IgD-negative memory B cell (primary cell): ENCODE data around the gene MKRN2OS. TPM values are rescaled to one million over a fixed set of nuclear protein-coding genes. Genes with fewer than 3 reads are reported as not detected.

Experiments
- H3K27ac Mint-ChIP-seq, 3 donors: one replicate each; pipeline ENCODE4 v1.8.0; 2020 to 2022; ENCODE audit warnings: mild to moderate bottlenecking in 3 of 3, mixed read lengths in 3 of 3, moderate library complexity in 1 of 3
- H3K27me3 Mint-ChIP-seq: one replicate; pipeline ENCODE4 v1.8.0; 2021; ENCODE audit warnings: mixed read lengths
- H3K36me3 Mint-ChIP-seq: one replicate; pipeline ENCODE4 v1.8.0; 2020; ENCODE audit warnings: mild to moderate bottlenecking, mixed read lengths
- H3K4me1 Mint-ChIP-seq, 3 donors: one replicate each; pipeline ENCODE4 v1.8.0; 2020 to 2022; ENCODE audit warnings: mixed read lengths in 3 of 3, mild to moderate bottlenecking in 1 of 3
- H3K4me3 Mint-ChIP-seq, 4 donors: one replicate each; pipeline ENCODE4 v1.8.0; 2020 to 2022; ENCODE audit warnings: mild to moderate bottlenecking in 4 of 4, mixed read lengths in 4 of 4, moderate library complexity in 3 of 4
- H3K9me3 Mint-ChIP-seq, 3 donors: one replicate each; pipeline ENCODE4 v1.8.0; 2020 to 2021; ENCODE audit warnings: mixed read lengths in 3 of 3, mild to moderate bottlenecking in 1 of 3
- polyA plus RNA-seq: library from polyadenylated mRNA; unstranded; fragments of 300-500 nt; fragmentation: Illumina TruSeq; gene quantifications from one replicate; pipeline ENCODE4 v1.2.3, GENCODE V29; 2021

MKRN2OS gene
- polyA plus RNA-seq, 1 donor from 2014 or later: not detected

- Mint-ChIP-seq H3K36me3 (peaks cover 20% of the 10 kb centered on the region), H3K27ac (no peak overlapping the region), H3K9me3 (peaks cover 2 to 5% (median 3%) of the 10 kb centered on the region in 3 donors), H3K4me3 (no peak overlapping the region), H3K27me3 (no peaks in the 10 kb centered on the region), H3K4me1 (peaks cover 0 to 4% (median 3%) of the 10 kb centered on the region in 3 donors)
These were observed 33.4 kb upstream of the MKRN2OS start for GRCh38 chr3:12578742-12579141.

DNA sequence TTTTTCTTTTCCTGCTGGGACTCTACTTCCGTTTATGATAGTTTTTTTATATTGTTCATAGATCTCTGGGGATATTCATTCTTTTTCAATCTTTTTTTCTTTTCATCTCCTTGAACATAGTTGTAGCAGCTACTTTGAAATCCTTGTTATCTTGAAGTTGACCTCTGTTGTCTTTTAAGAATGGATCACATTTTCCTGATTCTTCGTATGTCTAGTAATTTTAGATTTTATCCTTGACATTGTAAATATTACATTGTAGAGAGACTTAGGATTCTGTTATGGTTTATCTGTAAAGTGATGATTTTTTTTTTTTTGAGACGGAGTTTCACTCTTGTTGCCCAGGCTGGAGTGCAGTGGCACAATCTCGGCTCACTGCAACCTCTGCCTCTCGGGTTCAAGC, 32.1 kb upstream of the MKRN2OS start:
- H3K9me3 Mint-ChIP-seq: peaks cover 2 to 5% (median 3%) of the 10 kb centered on the region in 3 donors
- no peak overlapping the region for H3K4me3 Mint-ChIP-seq
- H3K36me3 Mint-ChIP-seq: peaks cover 23% of the 10 kb centered on the region
- H3K27me3 Mint-ChIP-seq: no peaks in the 10 kb centered on the region
- peaks cover 0 to 3% (median under 1%) of the 10 kb centered on the region in 3 donors for H3K4me1 Mint-ChIP-seq
- peak overlapping the region in 1 of 3 donors; percentile 23 for H3K27ac Mint-ChIP-seq

GRCh38 chr3:12574661-12575060, 29.4 kb upstream of the MKRN2OS start:
- Mint-ChIP-seq H3K9me3 (peaks cover 2 to 5% (median 3%) of the 10 kb centered on the region in 3 donors), H3K4me1 (peaks cover 0 to 3% (median 0%) of the 10 kb centered on the region in 3 donors), H3K36me3 (peaks cover 24% of the 10 kb centered on the region), H3K27ac (no peak overlapping the region), H3K4me3 (no peak overlapping the region), H3K27me3 (no peaks in the 10 kb centered on the region)

GRCh38 chr3:12574131-12574530, 28.8 kb upstream of the MKRN2OS start:
- Mint-ChIP-seq H3K27ac (no peak overlapping the region), H3K4me3 (no peak overlapping the region), H3K9me3 (peaks cover 2 to 5% (median 3%) of the 10 kb centered on the region in 3 donors), H3K4me1 (no peaks in the 10 kb centered on the region), H3K27me3 (no peaks in the 10 kb centered on the region), H3K36me3 (peaks cover 25% of the 10 kb centered on the region)

DNA sequence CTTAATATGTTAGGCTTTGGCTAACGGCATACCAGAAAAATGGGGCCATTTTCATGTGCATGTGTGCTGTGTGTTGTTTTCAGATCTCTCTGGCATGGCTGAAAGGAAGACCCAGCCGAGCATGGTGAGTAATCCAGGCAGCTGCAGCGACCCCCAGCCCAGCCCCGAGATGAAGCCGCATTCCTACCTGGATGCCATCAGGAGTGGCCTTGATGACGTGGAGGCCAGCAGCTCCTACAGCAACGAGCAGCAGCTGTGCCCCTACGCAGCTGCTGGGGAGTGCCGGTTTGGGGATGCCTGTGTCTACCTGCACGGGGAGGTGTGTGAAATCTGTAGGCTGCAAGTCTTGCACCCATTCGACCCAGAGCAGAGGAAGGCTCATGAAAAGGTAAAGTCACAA, 26.7 kb upstream of the MKRN2OS start:
- peaks cover 4 to 7% (median 5%) of the 10 kb centered on the region in 3 donors for H3K4me1 Mint-ChIP-seq
- no peak overlapping the region for H3K27ac Mint-ChIP-seq
- peaks cover 0 to 2% (median 2%) of the 10 kb centered on the region in 3 donors for H3K9me3 Mint-ChIP-seq
- peaks cover 16% of the 10 kb centered on the region for H3K36me3 Mint-ChIP-seq
- H3K27me3 Mint-ChIP-seq: no peaks in the 10 kb centered on the region
- no peak overlapping the region for H3K4me3 Mint-ChIP-seq

- Mint-ChIP-seq H3K27me3 (no peaks in the 10 kb centered on the region), H3K9me3 (peaks cover 1 to 12% (median 4%) of the 10 kb centered on the region in 3 donors), H3K27ac (no peak overlapping the region), H3K4me1 (peaks cover 8 to 23% (median 10%) of the 10 kb centered on the region in 3 donors), H3K4me3 (no peak overlapping the region), H3K36me3 (peaks cover 13% of the 10 kb centered on the region)
These were observed 24.5 kb upstream of the MKRN2OS start for GRCh38 chr3:12569836-12570235.

DNA sequence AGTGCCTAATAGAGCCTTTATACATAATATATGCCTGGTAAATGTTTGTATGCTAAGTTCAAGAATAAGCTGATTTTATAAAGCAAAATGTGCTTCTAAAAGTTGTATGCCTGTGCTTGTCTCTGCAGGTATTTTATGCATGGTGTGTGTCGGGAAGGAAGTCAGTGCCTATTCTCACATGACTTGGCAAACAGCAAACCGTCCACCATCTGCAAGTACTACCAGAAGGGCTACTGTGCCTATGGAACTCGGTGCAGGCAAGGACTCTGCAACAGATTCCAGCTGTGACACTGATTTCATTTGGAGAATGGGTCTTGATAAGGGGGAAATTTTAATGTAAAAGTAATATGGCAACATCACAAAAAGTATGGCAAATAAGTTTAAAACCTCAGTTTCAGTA, 23.4 kb upstream of the MKRN2OS start:
- Mint-ChIP-seq H3K4me1 (peaks cover 11 to 27% (median 13%) of the 10 kb centered on the region in 3 donors), H3K36me3 (peaks cover 14% of the 10 kb centered on the region), H3K27me3 (no peaks in the 10 kb centered on the region), H3K9me3 (peaks cover 4 to 13% (median 4%) of the 10 kb centered on the region in 3 donors), H3K27ac (no peak overlapping the region), H3K4me3 (no peak overlapping the region)

GRCh38 chr3:12566976-12567375, 21.7 kb upstream of the MKRN2OS start:
- peaks cover 4 to 13% (median 4%) of the 10 kb centered on the region in 3 donors for H3K9me3 Mint-ChIP-seq
- H3K27me3 Mint-ChIP-seq: no peaks in the 10 kb centered on the region
- peaks cover 12% of the 10 kb centered on the region for H3K36me3 Mint-ChIP-seq
- H3K4me1 Mint-ChIP-seq: peaks cover 14 to 28% (median 18%) of the 10 kb centered on the region in 3 donors
- H3K27ac Mint-ChIP-seq: peak overlapping the region in 2 of 3 donors; percentile 39 to 43
- H3K4me3 Mint-ChIP-seq: no peak overlapping the region

DNA sequence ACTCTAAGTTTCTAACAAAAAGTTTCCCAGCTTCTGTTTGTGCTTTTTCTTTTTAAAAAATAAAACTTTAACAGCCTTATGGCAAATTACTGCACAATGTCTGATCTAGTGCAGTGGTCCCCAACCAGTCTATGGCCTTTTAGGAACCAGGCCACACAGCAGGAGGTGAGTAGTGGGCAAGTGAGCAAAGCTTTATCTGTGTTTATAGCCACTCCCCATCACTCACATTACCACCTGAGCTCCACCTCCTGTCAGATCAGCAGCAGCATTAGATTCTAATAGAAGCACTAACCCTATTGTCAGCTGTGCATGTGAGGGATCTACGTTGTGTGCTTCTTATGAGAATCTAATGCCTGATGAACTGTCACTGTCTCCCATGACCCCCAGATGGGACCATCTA, 17.2 kb upstream of the MKRN2OS start:
- H3K27me3 Mint-ChIP-seq: peaks cover 1% of the 10 kb centered on the region
- peaks cover 9% of the 10 kb centered on the region for H3K36me3 Mint-ChIP-seq
- peak overlapping the region in 1 of 4 donors; percentile 61 for H3K4me3 Mint-ChIP-seq
- H3K27ac Mint-ChIP-seq: peak overlapping the region in 1 of 3 donors; percentile 47
- H3K4me1 Mint-ChIP-seq: peaks cover 40 to 51% (median 48%) of the 10 kb centered on the region in 3 donors
- H3K9me3 Mint-ChIP-seq: peaks cover 4 to 10% (median 4%) of the 10 kb centered on the region in 3 donors

GRCh38 chr3:12561397-12561796, 16.1 kb upstream of the MKRN2OS start:
- Mint-ChIP-seq H3K27me3 (peaks cover 1% of the 10 kb centered on the region), H3K27ac (peak overlapping the region in 1 of 3 donors; percentile 21), H3K36me3 (peaks cover 9% of the 10 kb centered on the region), H3K9me3 (peaks cover 4 to 6% (median 4%) of the 10 kb centered on the region in 3 donors), H3K4me1 (peaks cover 40 to 53% (median 46%) of the 10 kb centered on the region in 3 donors), H3K4me3 (peak overlapping the region in 1 of 4 donors; percentile 1)

- Mint-ChIP-seq H3K27ac (peak overlapping the region in 2 of 3 donors; percentile 28 to 89), H3K4me1 (peaks cover 38 to 59% (median 50%) of the 10 kb centered on the region in 3 donors), H3K36me3 (peaks cover 6% of the 10 kb centered on the region), H3K4me3 (peak overlapping the region in 2 of 4 donors; percentile 7 to 9), H3K27me3 (peaks cover 1% of the 10 kb centered on the region), H3K9me3 (peaks cover 0 to 4% (median 4%) of the 10 kb centered on the region in 3 donors)
These were observed 15.3 kb upstream of the MKRN2OS start for GRCh38 chr3:12560505-12561190.

DNA sequence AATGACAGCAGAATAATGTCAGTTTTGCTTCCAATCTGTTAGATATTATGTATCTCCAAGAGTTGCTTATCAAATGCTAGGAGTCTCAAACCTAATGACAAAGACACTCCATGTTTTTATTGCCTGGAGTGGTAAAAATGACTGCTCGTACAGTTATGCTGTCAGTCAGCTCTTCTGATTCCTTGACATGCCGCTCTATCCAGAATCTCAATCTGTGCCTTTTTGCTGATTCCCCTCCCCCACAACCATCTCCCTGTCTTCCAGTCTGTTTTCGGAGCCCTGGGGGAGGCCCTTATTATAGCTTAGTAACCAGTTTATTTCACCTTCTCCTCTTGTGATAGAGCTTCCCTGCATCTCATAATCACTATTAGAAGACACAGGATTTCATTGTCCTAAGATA, 14.2 kb upstream of the MKRN2OS start:
- Mint-ChIP-seq H3K27me3 (peaks cover 6% of the 10 kb centered on the region), H3K4me3 (peak overlapping the region in 2 of 4 donors; percentile 73 to 93), H3K9me3 (no peaks in the 10 kb centered on the region), H3K4me1 (peaks cover 33 to 53% (median 46%) of the 10 kb centered on the region in 3 donors), H3K36me3 (peaks cover 4% of the 10 kb centered on the region), H3K27ac (peak overlapping the region in 2 of 3 donors; percentile 41 to 82)

DNA sequence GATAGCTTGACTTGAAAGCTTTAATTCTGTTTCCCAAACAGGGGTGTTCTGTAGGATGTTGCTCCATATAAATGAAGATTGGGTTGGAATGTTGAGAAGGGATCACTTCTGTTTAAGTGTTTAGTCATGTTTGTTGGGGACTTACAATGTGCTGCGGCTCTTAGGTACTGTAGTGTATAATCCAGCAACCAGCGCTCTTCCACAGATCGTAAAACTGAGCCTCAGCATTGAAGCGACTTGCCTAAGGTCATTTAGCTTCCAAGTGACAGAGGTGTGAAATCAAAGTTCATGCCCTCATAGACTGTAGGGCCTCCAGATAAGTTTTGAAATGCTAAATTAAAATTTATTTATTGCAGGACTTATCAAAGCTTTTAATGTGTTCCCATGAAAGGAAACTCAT, 13.4 kb upstream of the MKRN2OS start:
- H3K27me3 Mint-ChIP-seq: peaks cover 10% of the 10 kb centered on the region
- H3K4me1 Mint-ChIP-seq: peaks cover 33 to 57% (median 48%) of the 10 kb centered on the region in 3 donors
- peak overlapping the region in 2 of 3 donors; percentile 41 to 44 for H3K27ac Mint-ChIP-seq
- peak overlapping the region in 3 of 4 donors; percentile 6 to 93 (median 78) for H3K4me3 Mint-ChIP-seq
- peaks cover 3% of the 10 kb centered on the region for H3K36me3 Mint-ChIP-seq
- H3K9me3 Mint-ChIP-seq: peaks cover 0 to 1% (median 0%) of the 10 kb centered on the region in 3 donors

- Mint-ChIP-seq H3K4me3 (peak overlapping the region; percentile 93 to 95 (median 94)), H3K9me3 (peaks cover 0 to 1% (median 0%) of the 10 kb centered on the region in 3 donors), H3K27ac (peak overlapping the region; percentile 87 to 94 (median 92)), H3K4me1 (peaks cover 34 to 58% (median 51%) of the 10 kb centered on the region in 3 donors), H3K27me3 (peaks cover 18% of the 10 kb centered on the region), H3K36me3 (peaks cover 3% of the 10 kb centered on the region)
These were observed 12.3 kb upstream of the MKRN2OS start for GRCh38 chr3:12557473-12558100.
